Lung (tissue), 12 donors: ENCODE data around the gene TRIM71. TPM values are rescaled to one million over a fixed set of nuclear protein-coding genes. Genes with fewer than 3 reads are reported as not detected.
"Not testable (repeated sequence)": the region's sequence is repeated elsewhere in the genome, so short reads cannot be mapped to it uniquely, and the experiment has no call there.

ENCODE experiments used
- ATAC-seq: fragments of 200-7000 bp; cut with Tn5 transposase; one replicate; pipeline ENCODE4 v1.9.1; 2020; ENCODE audit warnings: moderate number of reproducible peaks; ENCODE audit not compliant: insufficient read depth, low FRiP score
- DNase-seq, 3 donors: peaks; one replicate each; pipeline ENCODE4 v3.0.0-alpha.2; 2013 to 2017
- H3K27ac ChIP-seq, 2 donors: one replicate each; pipeline ENCODE4 v1.5.1; 2013; ENCODE audit warnings: mild to moderate bottlenecking in 2 of 2, moderate library complexity in 2 of 2, control low read depth in 1 of 2, inconsistent platforms in 1 of 2, low read depth in 1 of 2, low read length in 1 of 2
- H3K27me3 ChIP-seq, 3 donors: one replicate each; pipeline ENCODE4 v1.5.1; 2013; ENCODE audit warnings: low read length in 2 of 3; ENCODE audit not compliant: control insufficient read depth in 3 of 3, insufficient read depth in 3 of 3
- H3K36me3 ChIP-seq, 4 donors: one replicate each; pipeline ENCODE4 v1.5.1; 2013; ENCODE audit warnings: low read length in 4 of 4, mild to moderate bottlenecking in 1 of 4, moderate library complexity in 1 of 4; ENCODE audit not compliant: control insufficient read depth in 4 of 4, insufficient read depth in 4 of 4
- H3K4me1 ChIP-seq, 5 donors: one replicate each; pipeline ENCODE4 v1.5.1; 2013; ENCODE audit warnings: low read length in 5 of 5, mild to moderate bottlenecking in 2 of 5, moderate library complexity in 1 of 5; ENCODE audit not compliant: control insufficient read depth in 5 of 5, insufficient read depth in 5 of 5
- H3K4me3 ChIP-seq: one replicate; pipeline ENCODE4 v1.5.1; 2013; ENCODE audit warnings: mild to moderate bottlenecking, control low read depth, moderate library complexity
- H3K9ac ChIP-seq, 2 donors: one replicate each; pipeline ENCODE4 v1.5.1; 2013; ENCODE audit warnings: low read length in 2 of 2, control low read depth in 1 of 2; ENCODE audit not compliant: insufficient read depth in 1 of 2
- H3K9me3 ChIP-seq, 4 donors: one replicate each; pipeline ENCODE4 v1.5.1; 2013; ENCODE audit warnings: low read length in 3 of 4, mild to moderate bottlenecking in 1 of 4, moderate library complexity in 1 of 4; ENCODE audit not compliant: control insufficient read depth in 4 of 4, insufficient read depth in 3 of 4
- WGBS, 2 donors: extraction: QIAGEN DNeasy Blood & Tissue Kit; methylation state at CpG; one replicate each; pipeline ENCODE4 v1.1.7; 2013; 5-methylcytosine and 5-hydroxymethylcytosine counted together
- polyA plus RNA-seq, 2 donors: library from polyadenylated mRNA; stranded (reverse); fragments of 200-250 nt; gene quantifications; one replicate each; pipeline ENCODE4 v1.2.1, GENCODE V29; 2013
- total RNA-seq, 2 donors: library from RNA; depleted of rRNA in 1 of 2; stranded (reverse); fragments of >200 nt in 1 of 2; gene quantifications; one replicate each; pipeline ENCODE4 v1.2.1, GENCODE V29; 2014 to 2021
- TF ChIP-seq, protein P1 (sequence below): IDR thresholded peaks from 2 replicates; pipeline ENCODE4 v1.5.1; 2012; ENCODE audit warnings: mild to moderate bottlenecking; ENCODE audit errors: control extremely low read depth, extremely low read depth
- donor health status: control.
- donor health status: control.
- donor health status: Bipolar disorder and iron deficiency.
- donor health status: healthy.
- donor health status: DM: yes; HTN: yes; CAD: no.

TRIM71 gene
- total and polyA plus RNA-seq, 4 donors = 0.45 to 9.9 (median 2.0) TPM

DNA sequence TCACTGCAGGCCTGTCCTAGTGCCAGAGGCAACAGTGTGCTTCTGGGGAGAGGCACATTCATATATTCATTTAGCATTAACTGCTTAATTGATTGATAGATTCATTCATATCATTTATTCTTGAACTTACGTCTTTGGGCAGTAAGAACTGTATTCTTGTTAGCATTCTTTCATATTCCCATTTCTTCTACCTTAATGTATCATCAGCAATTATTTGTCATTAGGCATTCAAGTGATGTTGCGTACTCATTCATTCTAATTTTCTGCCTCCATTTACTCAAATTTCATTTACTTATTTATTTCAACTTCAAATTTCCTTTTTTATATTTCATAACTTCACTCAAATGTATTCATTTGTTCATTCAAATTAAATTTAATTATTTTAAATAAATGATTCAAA is 102.1 kb downstream of the TRIM71 start:
- no peak for DNase-seq
- WGBS, 2 donors = 93% methylated on average over 2 of the region's 2 CpGs
- no peak overlapping the region for H3K27ac ChIP-seq
- H3K27me3 ChIP-seq = no peaks in the 10 kb centered on the region
- no peaks in the 10 kb centered on the region for H3K4me1 ChIP-seq
- no peak for ATAC-seq
- TF ChIP-seq, protein P1, sequence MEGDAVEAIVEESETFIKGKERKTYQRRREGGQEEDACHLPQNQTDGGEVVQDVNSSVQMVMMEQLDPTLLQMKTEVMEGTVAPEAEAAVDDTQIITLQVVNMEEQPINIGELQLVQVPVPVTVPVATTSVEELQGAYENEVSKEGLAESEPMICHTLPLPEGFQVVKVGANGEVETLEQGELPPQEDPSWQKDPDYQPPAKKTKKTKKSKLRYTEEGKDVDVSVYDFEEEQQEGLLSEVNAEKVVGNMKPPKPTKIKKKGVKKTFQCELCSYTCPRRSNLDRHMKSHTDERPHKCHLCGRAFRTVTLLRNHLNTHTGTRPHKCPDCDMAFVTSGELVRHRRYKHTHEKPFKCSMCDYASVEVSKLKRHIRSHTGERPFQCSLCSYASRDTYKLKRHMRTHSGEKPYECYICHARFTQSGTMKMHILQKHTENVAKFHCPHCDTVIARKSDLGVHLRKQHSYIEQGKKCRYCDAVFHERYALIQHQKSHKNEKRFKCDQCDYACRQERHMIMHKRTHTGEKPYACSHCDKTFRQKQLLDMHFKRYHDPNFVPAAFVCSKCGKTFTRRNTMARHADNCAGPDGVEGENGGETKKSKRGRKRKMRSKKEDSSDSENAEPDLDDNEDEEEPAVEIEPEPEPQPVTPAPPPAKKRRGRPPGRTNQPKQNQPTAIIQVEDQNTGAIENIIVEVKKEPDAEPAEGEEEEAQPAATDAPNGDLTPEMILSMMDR = no peak
- H3K36me3 ChIP-seq = no peaks in the 10 kb centered on the region
- no peak overlapping the region for H3K4me3 ChIP-seq
- H3K9ac ChIP-seq = no peak overlapping the region
- peaks cover 0 to 2% (median 0%) of the 10 kb centered on the region in 4 donors for H3K9me3 ChIP-seq

DNA sequence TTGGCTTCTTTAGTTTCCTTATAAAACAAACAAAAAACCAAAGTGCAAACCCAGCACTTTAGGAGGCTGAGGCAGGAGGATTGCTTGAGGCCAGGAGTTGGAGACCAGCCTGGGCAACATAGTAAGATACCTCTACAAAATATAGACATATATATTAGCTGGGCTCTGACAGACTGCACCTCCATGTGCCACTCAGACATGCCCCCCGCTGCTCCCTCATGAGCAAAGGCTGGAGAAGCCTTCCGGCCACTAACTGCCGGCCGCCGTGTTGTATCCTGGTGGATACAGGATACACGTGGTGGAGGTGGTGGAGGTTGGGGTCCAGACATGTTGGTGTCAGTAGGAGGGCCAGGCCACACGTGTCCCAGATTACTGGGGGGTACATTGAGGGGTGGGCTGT is 104.3 kb downstream of the TRIM71 start:
- no peak for DNase-seq
- H3K36me3 ChIP-seq = no peaks in the 10 kb centered on the region
- H3K9ac ChIP-seq = no peak overlapping the region
- H3K4me1 ChIP-seq = no peaks in the 10 kb centered on the region
- H3K27me3 ChIP-seq = no peaks in the 10 kb centered on the region
- no peak for ATAC-seq
- peaks cover 0 to 2% (median 0%) of the 10 kb centered on the region in 4 donors for H3K9me3 ChIP-seq
- H3K27ac ChIP-seq = no peak overlapping the region
- H3K4me3 ChIP-seq = no peak overlapping the region
- TF ChIP-seq, protein P1 = no peak
- 85 to 88% methylated on average over 7 of the region's 7 CpGs for WGBS, 2 donors

DNA sequence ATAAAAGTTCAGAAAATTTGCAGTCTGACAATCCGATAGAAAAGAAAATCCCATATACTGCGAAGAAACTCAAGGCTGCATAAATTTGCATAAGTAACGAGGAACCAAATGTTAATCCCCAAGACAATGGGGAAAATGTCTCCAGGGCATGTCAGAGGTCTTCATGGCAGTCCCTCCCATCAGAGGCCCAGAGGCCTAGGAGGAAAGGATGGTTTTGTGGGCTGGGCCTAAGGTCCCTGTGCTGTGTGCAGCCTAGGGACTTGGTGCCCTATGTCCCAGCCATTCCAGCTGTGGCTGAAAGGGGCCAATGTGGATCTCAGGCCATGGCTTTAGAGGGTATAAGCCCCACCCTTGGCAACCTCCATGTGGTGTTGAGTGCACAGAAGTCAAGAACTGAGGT is 112.4 kb downstream of the TRIM71 start:
- TF ChIP-seq, protein P1 = no peak
- Histone ChIP-seq H3K36me3 (no peaks in the 10 kb centered on the region), H3K9ac (no peak overlapping the region), H3K27me3 (no peaks in the 10 kb centered on the region), H3K4me1 (no peaks in the 10 kb centered on the region), H3K9me3 (peaks cover 0 to 6% (median 0%) of the 10 kb centered on the region in 4 donors), H3K27ac (no peak overlapping the region), H3K4me3 (no peak overlapping the region)
- DNase-seq = no peak
- WGBS, 2 donors = 92 to 98% methylated on average over 3 of the region's 3 CpGs
- ATAC-seq = no peak

DNA sequence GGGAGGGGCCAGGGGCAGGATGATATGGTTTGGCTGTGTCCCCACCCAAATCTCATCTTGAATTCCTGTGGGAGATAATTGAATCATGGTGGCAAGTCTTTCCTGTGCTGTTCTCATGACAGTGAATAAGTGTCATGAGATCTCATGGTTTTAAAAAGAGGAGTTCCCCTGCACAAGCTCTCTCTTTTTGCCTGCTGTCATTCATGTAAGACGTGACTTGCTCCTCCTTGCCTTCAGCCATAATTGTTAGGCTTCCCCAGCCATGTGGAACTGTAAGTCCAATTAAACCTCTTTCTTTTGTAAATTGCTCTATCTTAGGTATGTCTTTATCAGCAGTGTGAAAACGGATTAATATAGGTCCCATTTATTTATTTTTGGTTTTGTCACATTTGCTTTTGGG is 113.5 kb downstream of the TRIM71 start:
- H3K27me3 ChIP-seq, DNase-seq, H3K9me3 ChIP-seq, ATAC-seq, H3K4me3 ChIP-seq, H3K9ac ChIP-seq, H3K27ac ChIP-seq, H3K36me3 ChIP-seq, H3K4me1 ChIP-seq: not testable (repeated sequence)
- 91% methylated on average over 2 of the region's 2 CpGs for WGBS, 2 donors
